ENCODE data around the gene CAMK1D. TPM values are rescaled to one million over a fixed set of nuclear protein-coding genes. Genes with fewer than 3 reads are reported as not detected.

The CAMK1D gene
- polyA plus RNA-seq, 1 donor (not counting 4 experiments of a cell fraction or from before 2014, with no cell fraction given): 0.76 TPM

DNA sequence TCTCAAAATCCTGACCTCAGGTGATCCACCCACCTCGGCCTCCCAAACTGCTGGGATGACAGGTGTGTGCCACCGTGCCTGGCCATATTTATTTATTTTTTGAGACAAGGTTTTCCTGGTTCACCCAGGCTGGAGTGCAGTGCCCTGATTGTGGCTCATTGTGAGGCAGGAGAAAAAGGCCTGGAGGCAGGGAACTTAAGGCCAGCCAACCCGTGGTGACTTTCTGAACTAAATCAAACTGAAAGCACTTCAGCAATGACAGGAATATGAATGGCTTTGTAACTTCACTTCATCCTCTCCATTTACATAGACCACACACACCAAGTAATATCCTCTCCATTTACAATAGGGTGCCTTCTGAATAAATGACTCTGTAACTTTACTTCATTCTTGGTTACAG, 527.8 kb downstream of the CAMK1D start:
- no peak for FAIRE-seq
- no peaks in the 10 kb centered on the region for H3K36me3 ChIP-seq (ENCODE audit: control insufficient read depth in 2 of 2, extremely low read depth in 1 of 2, insufficient read depth in 2 of 2, low read length in 2 of 2)

DNA sequence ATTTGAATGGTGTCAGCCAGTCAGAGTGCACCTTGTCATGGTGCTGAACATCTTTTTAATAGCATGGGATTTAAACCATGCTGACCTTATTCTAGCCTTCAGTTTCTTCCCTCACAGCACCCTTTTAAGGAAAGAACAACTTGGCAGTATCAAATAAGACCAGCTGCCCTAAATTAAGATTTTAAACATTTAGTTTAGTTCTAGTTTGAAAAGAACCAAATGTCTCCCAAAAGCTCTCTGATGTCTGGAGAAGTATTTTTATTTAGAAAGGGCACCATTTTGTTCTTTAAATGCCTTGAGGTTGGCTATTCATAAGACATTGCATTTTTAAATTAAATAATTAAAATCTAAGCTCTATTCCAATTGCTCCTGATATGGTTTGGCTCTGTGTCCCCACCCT, 531.1 kb downstream of the CAMK1D start:
- Histone ChIP-seq H3K79me2 (ENCODE audit: control insufficient read depth, insufficient read depth, low read length) (no peaks in the 10 kb centered on the region), H4K20me1 (ENCODE audit: control insufficient read depth, extremely low read depth, insufficient read depth, low read length) (no peaks in the 10 kb centered on the region), H3K4me2 (ENCODE audit: control insufficient read depth, extremely low read depth, insufficient read depth, low read depth, low read length) (no peak overlapping the region), H3K27me3 (ENCODE audit: control insufficient read depth, extremely low read depth, insufficient read depth, low read length) (no peaks in the 10 kb centered on the region), H3K36me3 (ENCODE audit: control insufficient read depth in 2 of 2, extremely low read depth in 1 of 2, insufficient read depth in 2 of 2, low read length in 2 of 2) (no peaks in the 10 kb centered on the region), H3K4me1 (ENCODE audit: control insufficient read depth, extremely low read depth, insufficient read depth, low read length) (no peaks in the 10 kb centered on the region), H2AFZ (ENCODE audit: control insufficient read depth, low read length) (no peak overlapping the region), H3K9ac (ENCODE audit: control insufficient read depth, extremely low read depth, insufficient read depth, low read length) (no peak overlapping the region), H3K27ac (ENCODE audit: control insufficient read depth, insufficient read depth, low read length) (no peak overlapping the region), H3K9me3 (ENCODE audit: control insufficient read depth, low read depth, low read length) (no peaks in the 10 kb centered on the region), H3K9me1 (ENCODE audit: control insufficient read depth, extremely low read depth, insufficient read depth, low read length) (no peaks in the 10 kb centered on the region), H3K4me3 (ENCODE audit: control insufficient read depth in 2 of 3, extremely low read depth in 1 of 3, insufficient read depth in 2 of 3, low read depth in 1 of 3, low read length in 3 of 3) (no peak overlapping the region)
- TF ChIP-seq EZH2 (IDR thresholded peaks at IDR 0.05; ENCODE audit: low read length): no peak
- TF ChIP-seq, protein P1, sequence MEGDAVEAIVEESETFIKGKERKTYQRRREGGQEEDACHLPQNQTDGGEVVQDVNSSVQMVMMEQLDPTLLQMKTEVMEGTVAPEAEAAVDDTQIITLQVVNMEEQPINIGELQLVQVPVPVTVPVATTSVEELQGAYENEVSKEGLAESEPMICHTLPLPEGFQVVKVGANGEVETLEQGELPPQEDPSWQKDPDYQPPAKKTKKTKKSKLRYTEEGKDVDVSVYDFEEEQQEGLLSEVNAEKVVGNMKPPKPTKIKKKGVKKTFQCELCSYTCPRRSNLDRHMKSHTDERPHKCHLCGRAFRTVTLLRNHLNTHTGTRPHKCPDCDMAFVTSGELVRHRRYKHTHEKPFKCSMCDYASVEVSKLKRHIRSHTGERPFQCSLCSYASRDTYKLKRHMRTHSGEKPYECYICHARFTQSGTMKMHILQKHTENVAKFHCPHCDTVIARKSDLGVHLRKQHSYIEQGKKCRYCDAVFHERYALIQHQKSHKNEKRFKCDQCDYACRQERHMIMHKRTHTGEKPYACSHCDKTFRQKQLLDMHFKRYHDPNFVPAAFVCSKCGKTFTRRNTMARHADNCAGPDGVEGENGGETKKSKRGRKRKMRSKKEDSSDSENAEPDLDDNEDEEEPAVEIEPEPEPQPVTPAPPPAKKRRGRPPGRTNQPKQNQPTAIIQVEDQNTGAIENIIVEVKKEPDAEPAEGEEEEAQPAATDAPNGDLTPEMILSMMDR (optimal IDR thresholded peaks at IDR 0.05 in 1 of 3, IDR thresholded peaks at IDR 0.05 in 1 of 3, conservative IDR thresholded peaks at IDR 0.05 in 1 of 3; ENCODE audit: extremely low read depth in 1 of 3, insufficient read depth in 2 of 3, low read length in 3 of 3): no peak
- no peak for FAIRE-seq
- DNase-seq (ENCODE audit: low read depth, low spot score): no peak
- dilution Hi-C loops (cut with MboI; ENCODE audit: extremely low pct_ligation_motif_present, low sequenced_read_pairs): no loop called here

More for the DNA sequence above, 527.8 kb downstream of the CAMK1D start:
- no peaks in the 10 kb centered on the region for H4K20me1 ChIP-seq (ENCODE audit: control insufficient read depth, extremely low read depth, insufficient read depth, low read length)
- no peak overlapping the region for H3K27ac ChIP-seq (ENCODE audit: control insufficient read depth, insufficient read depth, low read length)
- H3K79me2 ChIP-seq (ENCODE audit: control insufficient read depth, insufficient read depth, low read length): no peaks in the 10 kb centered on the region
- H3K27me3 ChIP-seq (ENCODE audit: control insufficient read depth, extremely low read depth, insufficient read depth, low read length): peaks cover 4% of the 10 kb centered on the region
- no peaks in the 10 kb centered on the region for H3K9me3 ChIP-seq (ENCODE audit: control insufficient read depth, low read depth, low read length)
- H3K4me2 ChIP-seq (ENCODE audit: control insufficient read depth, extremely low read depth, insufficient read depth, low read depth, low read length): no peak overlapping the region
- no peak for DNase-seq (ENCODE audit: low read depth, low spot score)
- no peak overlapping the region for H3K9ac ChIP-seq (ENCODE audit: control insufficient read depth, extremely low read depth, insufficient read depth, low read length)
- dilution Hi-C loops (cut with MboI; ENCODE audit: extremely low pct_ligation_motif_present, low sequenced_read_pairs): no loop called here
- no peaks in the 10 kb centered on the region for H3K4me1 ChIP-seq (ENCODE audit: control insufficient read depth, extremely low read depth, insufficient read depth, low read length)
- no peak for TF ChIP-seq EZH2 (IDR thresholded peaks at IDR 0.05; ENCODE audit: low read length)
- TF ChIP-seq, protein P1 (optimal IDR thresholded peaks at IDR 0.05 in 1 of 3, IDR thresholded peaks at IDR 0.05 in 1 of 3, conservative IDR thresholded peaks at IDR 0.05 in 1 of 3; ENCODE audit: extremely low read depth in 1 of 3, insufficient read depth in 2 of 3, low read length in 3 of 3): no peak
- no peak overlapping the region for H2AFZ ChIP-seq (ENCODE audit: control insufficient read depth, low read length)
- H3K4me3 ChIP-seq (ENCODE audit: control insufficient read depth in 2 of 3, extremely low read depth in 1 of 3, insufficient read depth in 2 of 3, low read depth in 1 of 3, low read length in 3 of 3): no peak overlapping the region
- no peaks in the 10 kb centered on the region for H3K9me1 ChIP-seq (ENCODE audit: control insufficient read depth, extremely low read depth, insufficient read depth, low read length)

Measured in keratinocyte (primary cell).